Left hindlimb (tissue), 1 donor: ENCODE measurements around the gene GLT8D1.
"Not testable (repeated sequence)": the region's sequence is repeated elsewhere in the genome, so short reads cannot be mapped to it uniquely, and the experiment has no call there.

Source experiments
- DNase-seq: peaks from one replicate; pipeline ENCODE4 v3.0.0-alpha.2; 2018

Gene GLT8D1, protein sequence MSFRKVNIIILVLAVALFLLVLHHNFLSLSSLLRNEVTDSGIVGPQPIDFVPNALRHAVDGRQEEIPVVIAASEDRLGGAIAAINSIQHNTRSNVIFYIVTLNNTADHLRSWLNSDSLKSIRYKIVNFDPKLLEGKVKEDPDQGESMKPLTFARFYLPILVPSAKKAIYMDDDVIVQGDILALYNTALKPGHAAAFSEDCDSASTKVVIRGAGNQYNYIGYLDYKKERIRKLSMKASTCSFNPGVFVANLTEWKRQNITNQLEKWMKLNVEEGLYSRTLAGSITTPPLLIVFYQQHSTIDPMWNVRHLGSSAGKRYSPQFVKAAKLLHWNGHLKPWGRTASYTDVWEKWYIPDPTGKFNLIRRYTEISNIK

DNA sequence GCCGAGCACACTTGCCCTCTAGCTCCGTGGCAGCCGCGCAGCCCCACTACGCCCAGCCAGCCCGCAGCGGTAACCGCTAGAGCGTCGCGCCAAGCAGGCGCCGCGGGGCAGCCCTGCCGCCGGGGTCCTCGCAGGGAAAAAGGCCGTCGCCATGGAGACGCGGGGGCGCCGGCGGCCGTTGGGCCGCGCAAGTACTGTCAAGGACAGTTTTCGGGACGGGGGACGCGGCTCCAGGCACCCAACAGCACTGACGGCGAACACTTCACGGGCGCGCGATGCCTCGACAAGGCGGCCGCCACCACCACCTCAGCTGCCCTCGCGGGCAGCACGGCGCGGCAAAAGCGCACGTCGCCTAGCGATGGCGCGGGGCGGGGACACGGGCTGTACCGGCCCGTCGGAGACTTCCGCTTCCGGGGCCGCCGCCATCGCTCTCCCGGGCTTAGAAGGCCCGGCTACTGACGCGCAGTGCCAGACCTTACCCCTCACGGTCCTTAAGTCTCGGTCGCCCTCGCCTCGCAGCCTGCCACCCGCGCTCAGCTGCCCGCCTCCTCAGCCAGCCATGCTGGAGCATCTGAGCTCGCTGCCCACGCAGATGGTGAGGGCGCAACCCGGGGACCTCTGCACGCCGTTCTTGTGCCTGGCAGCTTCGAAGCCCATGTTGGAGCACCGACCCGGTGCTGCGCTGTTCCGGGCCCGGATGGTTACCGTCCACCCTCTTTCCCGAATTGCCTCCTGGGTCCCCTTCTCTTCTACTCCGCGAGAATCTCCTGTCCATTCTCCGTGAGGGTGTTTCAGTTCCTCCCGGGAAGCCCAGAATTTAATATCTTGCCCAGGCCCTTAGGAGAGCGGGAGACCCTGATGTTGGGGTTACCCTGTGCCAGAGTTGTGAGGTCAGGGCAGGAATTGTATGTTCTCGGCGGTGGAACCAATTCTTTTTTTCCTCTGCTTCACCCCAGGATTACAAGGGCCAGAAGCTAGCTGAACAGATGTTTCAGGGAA lies at the start of gene GLT8D1, which contains the start of gene SPCS1:
GLT8D1 (minus strand) TSS at position 104 of the 999 bp plus-strand sequence. CDS start 5,331 bp downstream, outside the sequence.
SPCS1 (plus strand) TSS at position 419 of the 999 bp plus-strand sequence; CDS start at position 560, 141 bp downstream.
- peak; percentile 89 for DNase-seq

DNA sequence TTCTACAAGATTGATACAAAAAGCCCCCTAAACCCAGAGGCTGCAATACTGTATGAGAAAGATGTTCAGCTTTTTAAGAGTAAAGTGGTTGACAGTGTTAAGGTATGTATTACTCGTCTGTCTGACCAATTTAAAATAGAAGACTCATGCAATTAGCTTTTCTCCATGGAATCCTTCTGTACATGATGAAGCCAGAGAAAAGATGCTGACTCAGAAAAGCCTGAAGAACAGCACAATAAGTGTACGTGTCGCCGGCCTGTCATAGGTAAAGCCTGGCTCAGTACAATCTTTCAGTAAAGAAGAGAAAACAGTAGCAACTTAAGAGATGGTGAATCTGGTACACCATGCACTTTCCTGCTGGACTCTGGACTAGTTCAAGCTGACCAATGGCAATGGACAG lies 48.8 kb upstream of the GLT8D1 start:
- DNase-seq: no peak

DNA sequence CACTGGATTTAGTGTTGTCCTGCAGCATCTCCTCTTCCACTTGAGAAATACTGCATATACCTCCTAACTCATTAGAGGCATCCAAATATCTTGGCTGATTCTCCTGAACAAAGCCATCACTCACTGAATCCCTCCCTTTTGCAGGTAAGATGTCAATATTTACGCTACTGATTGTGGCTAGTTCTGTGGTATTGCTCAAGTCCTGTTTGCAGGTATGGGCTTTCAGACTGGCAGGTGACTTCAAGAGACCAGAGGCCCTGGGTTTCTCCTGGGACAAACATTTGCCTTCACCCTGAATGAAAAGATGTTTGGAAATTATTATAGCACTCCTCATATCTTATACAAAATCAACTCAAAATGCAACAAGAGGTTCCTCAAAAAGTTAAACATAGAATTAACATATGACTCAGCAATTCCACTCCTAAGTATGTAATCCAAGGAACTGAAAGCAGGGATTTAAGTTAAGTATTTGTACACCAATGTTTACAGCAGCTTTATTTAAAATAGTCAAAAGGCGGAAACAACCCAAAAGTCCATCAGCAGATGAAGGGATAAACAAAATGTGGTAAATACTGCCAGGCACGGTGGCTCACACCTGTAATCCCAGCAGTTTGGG lies 46.6 kb upstream of the GLT8D1 start:
- no peak for DNase-seq

DNA sequence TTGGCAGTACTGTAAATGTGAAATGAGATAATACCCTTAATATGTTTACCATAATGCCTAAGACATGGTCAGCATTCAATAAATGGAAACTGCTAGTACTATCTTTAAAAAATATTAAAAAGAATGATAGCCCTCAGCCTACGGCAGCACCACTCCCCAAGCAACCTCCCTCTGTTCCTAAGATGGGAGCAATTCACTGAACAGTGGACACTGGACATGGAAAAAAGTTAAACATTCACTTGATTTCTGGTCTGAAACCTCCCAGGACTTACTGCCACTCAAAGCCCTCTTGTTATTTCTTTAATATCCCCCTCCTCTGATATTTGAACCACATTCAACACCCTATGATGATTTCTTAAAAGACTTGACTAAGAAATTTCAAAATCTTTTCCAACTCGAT lies 38.1 kb upstream of the GLT8D1 start:
- DNase-seq: no peak

DNA sequence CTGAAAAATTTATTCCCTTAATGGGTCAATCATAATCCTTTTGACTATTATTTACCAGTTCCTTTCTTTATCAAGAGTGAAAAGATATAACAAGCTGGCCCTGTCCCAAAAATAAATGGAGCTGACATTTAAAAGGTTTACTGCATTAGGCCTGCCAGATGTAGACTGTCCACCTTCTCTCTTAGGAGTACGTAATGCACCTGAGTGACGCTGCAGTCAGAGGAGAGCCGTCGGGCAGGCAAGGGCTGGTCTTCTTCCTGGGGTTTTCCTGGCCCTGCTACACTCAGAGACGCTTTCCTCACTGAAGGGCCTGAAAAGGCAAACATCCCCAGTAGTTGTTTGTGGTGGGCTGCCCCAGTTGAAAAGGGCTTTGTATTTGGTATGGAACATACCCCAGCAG lies 37.6 kb upstream of the GLT8D1 start:
- DNase-seq: no peak

DNA sequence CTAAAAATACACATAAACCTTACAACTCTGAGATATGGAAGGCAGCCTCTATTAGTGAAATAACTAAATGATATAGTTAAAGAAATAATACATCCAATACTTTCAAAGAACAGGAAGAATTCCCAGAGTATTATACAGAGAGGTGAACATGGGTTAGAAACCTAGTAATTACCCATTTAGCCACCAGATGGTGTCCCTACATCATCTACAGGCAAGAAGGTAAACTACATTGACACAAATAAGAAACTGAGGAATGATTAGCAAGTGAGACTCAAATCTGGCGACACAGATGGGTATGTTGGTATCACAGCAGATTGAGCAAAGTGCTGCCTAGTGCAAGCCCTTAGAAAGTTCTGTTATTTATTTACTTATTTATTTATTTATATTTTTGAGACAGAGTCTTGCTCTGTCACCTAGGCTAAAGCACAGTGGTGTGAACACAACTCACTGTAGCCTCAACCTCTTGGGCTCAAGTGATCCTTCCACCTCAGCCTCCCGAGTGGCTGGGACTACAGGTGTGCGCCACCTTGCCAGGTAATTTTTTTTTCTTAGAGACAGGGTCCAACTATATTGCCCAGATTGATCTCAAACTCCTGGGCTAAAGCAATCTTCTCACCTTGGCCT lies 36.9 kb upstream of the GLT8D1 start:
- DNase-seq: no peak

DNA sequence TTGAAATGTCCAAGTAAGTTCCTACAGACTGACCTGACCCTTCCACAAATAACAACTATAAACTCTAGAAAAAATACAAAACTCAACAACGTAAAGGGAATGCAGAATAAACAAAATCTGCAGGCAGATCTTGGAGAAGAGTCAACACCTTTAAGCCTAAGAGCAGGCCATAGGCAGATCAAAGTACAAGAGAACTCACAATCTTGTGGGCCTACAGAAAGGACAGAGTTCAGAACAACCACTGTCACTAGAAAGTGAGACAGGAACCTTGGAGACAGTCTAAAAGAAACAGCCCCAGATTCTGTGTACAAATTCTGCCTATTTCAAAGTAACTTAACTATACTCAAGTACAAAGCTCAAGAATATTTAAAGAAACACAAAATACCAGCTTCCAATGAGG lies 34.1 kb upstream of the GLT8D1 start:
- DNase-seq: no peak

DNA sequence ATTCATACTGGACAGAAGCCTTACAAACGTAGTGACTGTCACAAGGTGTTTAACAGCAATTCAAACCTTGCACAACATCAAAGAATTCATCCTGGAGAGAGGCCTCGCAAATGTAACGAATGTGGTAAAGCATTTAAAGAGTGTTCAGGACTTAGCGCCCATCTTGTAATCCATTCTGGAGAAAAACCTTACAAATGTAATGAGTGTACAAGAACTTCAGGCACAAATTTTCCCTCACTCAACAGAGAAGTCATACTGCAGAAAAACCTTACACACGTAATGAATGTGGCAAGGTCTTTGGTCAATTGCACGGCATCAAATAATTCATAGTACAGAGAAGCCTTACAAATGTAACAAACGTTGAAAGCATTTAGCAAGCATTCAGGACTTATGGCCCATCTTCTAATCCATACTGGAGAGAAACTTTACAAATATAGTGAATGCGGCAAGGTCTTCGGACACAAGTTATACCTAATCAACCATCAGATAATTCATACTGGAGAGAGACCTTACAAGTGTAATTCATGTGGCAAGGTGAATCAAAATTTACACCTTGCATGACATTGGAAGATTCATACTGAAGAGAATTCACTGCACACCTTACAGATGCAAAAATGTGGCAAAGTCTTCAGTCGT lies 27.8 kb upstream of the GLT8D1 start:
- DNase-seq: no peak

DNA sequence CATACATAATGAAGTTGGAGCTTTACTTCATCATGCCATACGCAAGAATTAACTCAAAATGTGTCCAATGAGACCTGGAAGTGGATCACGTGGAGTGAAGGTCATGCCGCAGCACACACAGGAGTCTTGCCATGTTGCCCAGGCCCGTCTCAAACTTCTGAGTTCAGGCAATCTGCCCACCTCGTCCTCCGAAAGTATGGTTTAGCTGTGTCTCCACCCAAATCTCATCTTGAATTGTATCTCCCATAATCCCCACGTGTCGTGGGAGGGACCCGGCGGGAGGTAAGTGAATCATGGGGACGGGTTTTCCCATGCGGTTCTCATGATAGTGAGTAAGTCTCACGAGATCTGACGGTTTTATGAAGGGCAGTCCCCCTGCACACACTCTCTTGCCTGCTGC lies 26.0 kb upstream of the GLT8D1 start:
- DNase-seq: no peak

DNA sequence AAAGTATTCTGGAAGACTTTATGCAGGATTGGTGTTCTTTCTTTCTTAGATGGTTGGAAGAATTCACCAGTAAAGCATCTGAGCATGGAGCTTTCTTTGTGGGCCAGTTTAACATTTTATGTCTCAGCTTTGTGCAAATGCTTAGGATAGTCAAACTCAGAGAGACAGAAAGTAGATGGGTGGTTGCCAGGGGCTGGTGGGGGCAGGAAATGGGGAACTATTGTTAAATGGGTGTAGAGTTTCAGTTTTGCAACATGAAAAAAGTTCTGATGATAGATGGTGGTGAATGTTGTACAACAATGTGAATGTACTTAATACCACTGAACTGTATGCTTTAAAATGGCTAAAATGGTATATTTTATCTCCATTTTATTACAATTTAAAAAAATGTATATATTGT lies 25.1 kb upstream of the GLT8D1 start:
- DNase-seq: no peak

DNA sequence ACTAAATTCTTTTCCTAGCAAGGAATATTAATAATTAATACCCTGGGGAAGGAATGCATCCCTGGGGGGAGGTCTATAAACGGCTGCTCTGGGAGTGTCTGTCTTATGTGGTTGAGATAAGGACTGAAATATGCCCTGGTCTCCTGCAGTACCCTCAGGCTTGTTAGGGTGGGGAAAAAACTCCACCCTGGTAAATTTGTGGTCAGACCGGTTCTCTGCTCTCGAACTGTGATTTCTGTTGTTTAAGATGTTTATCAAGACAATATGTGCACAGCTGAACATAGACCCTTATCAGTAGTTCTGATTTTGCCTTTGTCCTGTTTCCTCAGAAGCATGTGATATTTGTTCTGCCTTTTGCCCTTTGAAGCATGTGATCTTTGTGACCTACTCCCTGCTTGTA lies 23.2 kb upstream of the GLT8D1 start:
- not testable (repeated sequence) for DNase-seq

DNA sequence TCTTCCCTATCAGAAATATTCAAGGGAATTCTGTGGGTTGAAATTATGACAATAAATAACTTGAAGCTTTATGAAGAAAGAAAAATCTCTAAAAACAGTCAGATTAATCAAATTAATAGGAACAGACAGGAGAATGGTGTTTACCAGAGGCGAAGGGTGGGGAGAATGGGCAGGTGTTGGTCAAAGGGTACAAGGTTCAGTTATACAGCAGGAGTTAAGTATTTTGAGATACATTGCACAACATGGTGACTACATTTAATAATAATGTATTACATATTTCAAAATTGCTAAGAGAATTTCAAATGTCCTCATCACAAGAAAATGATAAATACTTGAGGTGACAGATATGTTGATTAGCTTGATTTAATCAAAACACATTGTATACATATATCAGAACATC lies 18.9 kb upstream of the GLT8D1 start:
- DNase-seq: no peak

DNA sequence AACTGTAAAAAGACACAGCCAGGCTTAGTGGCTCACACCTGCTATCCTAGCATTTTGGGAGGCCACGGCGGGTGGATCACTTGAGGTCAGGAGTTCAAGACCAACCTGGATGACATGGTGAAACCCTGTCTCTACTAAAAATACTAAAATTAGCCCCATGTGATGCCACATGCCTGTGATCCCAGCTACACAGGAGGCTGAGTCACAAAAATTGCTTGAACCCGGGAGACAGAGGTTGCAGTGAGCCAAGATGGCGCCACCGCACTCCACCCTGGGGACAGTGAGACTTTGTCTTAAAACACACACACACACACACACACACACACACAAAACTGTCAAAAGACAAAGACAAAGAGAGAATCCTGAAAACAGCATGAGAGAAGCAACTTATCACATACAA lies 18.3 kb upstream of the GLT8D1 start:
- DNase-seq: no peak

DNA sequence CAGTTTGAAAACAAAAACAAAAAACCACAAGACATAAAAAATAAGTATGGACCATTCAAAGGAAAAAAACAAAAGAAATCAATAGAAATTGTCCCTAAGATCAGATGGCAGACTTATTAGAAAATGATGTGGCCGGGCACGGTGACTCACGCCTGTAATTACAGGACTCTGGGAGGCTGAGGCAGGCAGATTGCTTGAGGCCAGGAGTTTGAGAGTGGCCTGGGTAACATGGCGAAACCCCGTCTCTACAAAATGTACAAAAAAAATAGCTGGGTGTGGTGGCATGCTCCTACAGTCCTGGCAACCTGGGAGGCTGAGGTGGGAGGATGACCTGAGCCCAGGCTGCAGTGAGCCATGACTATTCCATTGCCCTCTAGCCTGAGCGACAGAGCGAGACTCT lies 16.9 kb upstream of the GLT8D1 start:
- no peak for DNase-seq

DNA sequence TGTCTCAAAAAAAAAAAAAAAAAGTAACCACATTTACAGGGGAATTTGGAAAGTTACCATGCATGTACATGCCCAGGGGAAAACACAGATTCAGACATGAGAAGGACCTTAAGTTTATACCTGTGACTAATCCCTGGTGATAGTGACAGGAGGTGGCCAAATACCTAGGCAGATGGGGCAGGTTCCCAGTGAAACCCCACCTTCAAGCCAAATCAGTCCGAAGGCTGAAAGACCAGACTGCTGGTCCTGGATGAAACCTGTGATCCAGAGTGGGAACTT lies 16.1 kb upstream of the GLT8D1 start:
- no peak for DNase-seq

DNA sequence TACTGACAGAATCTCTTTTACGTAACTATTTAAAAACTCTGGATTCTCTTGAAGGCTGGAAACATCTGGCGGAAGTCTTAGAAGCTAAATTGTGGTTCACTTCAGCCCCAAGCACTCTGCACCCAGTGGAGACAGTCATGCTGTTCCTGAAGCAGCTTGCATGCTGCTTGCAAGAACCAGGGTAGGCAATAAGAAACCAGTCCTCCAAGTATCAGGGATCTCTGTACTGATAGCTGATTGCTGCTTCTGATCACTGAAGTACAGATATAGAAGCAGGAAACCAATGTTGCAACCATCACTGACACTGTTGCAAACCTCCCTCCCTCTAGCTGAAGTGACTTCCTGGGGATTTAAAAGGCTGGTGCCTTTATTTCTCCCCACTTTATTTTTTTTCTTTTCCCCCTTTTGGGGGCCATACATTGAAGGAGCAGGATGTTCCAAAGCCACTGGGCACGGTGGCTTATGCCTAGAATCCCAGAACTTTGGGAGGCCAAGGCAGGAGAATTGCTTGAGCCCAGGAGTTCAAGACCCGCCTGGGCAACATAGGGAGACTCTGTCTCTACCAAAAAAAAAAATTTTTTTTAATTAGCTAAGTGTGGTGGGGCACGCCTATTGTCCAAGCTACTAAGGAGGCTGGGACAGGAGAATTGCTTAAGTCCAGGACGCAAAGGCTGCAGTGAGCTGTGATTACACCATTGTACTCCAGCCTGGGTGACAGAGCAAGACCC lies 15.6 kb upstream of the GLT8D1 start:
- no peak for DNase-seq

DNA sequence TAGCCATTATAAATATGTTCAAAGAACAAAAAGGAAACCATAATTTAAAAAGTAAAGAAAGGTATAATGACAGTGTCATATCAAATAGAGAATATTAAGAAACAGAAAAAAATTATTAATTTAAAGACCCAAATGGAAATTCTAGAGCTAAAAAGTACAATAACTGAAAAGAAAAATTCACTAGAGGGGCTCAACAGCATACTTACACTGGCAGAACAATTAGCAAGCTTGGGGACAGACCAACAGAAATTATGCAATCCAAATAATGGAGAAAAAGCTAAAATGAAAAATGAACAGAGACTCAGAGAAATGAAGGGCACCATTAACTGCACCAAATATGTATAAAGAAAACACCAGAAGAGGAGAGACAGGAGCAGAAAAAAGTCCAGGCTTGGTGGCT lies 14.0 kb upstream of the GLT8D1 start:
- no peak for DNase-seq

DNA sequence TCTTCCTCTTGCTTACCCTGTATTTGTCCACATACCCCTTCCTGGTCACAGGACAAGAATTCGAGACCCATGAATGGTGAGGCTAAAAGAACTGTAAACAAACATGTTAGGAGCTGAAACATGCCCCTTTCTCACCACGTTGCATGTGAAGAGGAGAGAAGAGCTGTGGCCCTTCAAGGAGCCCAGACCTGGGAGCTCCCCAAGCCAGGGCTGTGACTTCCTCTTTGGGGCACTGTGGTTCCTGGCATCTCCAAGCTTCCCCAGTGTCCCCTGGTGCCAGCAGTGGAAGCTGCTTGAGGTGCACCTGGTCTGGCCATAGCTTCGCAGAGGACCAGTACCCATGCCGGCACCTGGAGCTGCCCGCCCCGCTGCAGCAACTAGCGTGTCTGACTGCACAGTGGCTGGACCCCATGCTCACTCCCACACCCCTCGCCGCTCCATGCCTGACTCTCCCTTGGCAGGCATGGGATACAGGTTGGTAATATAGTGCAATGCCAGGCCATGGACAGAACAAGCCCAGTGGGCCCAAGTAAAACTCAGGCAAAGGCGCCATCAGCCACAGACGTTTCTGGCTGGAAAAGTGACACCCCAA lies 10.2 kb upstream of the GLT8D1 start:
- no peak for DNase-seq

DNA sequence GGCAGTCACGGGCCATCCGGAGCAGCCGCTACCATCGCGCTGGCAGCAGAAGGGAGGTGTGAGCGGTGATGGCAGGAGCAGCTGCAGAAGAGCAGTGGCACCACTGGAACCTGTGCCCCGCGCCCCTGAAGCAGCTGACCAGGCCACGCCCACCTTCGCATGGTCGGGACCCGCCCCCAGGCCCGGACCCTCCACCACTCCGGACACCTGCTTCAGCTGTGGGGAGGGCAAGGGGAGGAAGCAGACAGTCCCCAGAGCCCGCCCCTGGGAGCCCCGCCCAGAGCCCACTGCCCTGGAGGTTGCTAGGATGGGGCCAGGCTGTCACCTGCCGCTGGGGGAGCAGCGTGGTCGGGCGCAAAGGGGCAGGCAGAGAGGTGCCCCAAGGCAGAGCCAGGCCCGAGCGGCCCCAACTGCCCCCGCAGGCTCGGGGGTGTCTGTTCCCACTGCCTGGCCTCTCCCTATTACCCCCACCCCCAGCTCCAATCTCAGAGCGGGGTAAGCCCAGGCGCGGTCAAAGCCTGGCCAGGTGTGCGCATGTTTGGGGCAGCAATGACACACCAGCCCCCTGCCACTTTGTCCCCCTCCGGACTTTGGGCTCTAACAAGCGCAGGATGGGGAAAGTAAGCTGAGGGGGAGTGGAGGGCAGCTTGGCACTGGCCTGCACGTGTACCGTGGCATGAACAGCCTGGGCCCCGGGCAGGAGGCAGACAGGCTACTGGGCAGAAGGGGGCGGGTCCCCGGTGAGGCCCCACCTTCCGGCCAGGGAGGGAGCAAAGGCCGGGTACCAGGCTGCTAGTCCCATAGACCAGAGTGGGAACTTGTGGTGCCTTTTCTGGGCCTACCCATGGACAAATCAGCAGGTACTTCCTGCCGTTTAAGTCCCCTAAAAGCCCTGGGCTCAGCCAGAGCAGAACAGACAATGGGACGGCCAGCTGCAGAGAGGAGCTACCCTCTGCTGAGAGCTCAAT lies 9.0 kb upstream of the GLT8D1 start:
- DNase-seq: no peak
